Measurements from ENCODE around the gene CLPSL2. TPM values are rescaled to one million over a fixed set of nuclear protein-coding genes. Genes with fewer than 3 reads are reported as not detected.

CLPSL2 gene
- total RNA-seq, 2 donors from 2014 or later, result not detected

DNA sequence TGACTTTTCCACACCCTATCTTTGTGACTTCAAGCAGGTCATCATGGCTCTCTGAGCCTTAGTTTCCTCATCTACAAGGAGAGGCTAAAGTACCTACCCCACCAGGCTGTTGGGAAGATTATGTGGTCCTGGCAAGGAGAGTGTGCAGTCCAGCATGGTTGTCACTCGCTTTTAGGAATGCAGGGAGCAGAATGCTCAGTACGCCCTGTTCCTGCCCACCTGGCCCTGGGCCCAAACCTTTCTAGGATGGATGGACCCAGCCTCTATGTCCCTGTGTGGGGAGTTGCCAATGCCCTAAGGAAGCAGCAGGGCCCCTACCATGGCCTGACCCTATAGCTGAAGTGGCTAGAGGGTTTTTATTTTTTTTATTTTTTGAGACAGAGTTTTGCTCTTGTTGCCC lies 2.0 kb downstream of the CLPSL2 start:
- DNase-seq, result no peak
- no peak for ATAC-seq
- intact Hi-C loops (cut with DNase I, micrococcal nuclease), result no loop called here

GRCh38 chr6:35780719-35781118 lies 4.3 kb downstream of the CLPSL2 start, which contains the start of gene CLPSL1:
CLPSL1 (plus strand) TSS chr6:35781019; CDS start chr6:35781111, 92 bp downstream.
- intact Hi-C loops (cut with DNase I, micrococcal nuclease), result no loop called here
- DNase-seq, result no peak
- ATAC-seq, result no peak

GRCh38 chr6:35781290-35781689 lies 4.9 kb downstream of the CLPSL2 start:
- intact Hi-C loops (cut with DNase I, micrococcal nuclease), result no loop called here
- DNase-seq (no peak), ATAC-seq (no peak)

- DNase-seq (no peak), ATAC-seq (no peak)
- intact Hi-C loops (cut with DNase I, micrococcal nuclease), result no loop called here
These were observed 6.0 kb downstream of the CLPSL2 start for GRCh38 chr6:35782424-35782823.

DNA sequence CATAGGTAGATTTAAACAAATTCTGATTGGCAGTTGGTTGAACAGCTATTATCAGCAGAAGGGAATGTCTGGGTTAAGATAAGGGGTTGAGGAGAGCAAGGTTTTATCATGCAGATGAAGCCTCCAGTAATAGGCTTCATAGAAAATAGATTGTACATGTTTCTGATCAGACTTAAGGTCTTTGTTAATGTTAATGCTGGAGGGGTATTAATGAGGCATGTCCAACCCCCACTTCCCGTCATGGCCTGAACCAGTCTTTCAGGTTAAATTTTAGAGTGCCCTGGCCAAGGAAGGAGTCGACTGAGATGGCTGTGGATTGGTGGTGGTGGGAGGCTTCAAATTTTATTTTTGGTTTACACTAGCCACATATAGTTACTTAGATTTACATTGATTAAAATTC lies 7.8 kb downstream of the CLPSL2 start:
- ATAC-seq, result no peak
- no peak for DNase-seq
- intact Hi-C loops (cut with DNase I, micrococcal nuclease), result no loop called here

- DNase-seq (no peak), ATAC-seq (no peak)
- intact Hi-C loops (cut with DNase I, micrococcal nuclease), result no loop called here
These were observed 9.9 kb downstream of the CLPSL2 start for GRCh38 chr6:35786272-35786671.

DNA sequence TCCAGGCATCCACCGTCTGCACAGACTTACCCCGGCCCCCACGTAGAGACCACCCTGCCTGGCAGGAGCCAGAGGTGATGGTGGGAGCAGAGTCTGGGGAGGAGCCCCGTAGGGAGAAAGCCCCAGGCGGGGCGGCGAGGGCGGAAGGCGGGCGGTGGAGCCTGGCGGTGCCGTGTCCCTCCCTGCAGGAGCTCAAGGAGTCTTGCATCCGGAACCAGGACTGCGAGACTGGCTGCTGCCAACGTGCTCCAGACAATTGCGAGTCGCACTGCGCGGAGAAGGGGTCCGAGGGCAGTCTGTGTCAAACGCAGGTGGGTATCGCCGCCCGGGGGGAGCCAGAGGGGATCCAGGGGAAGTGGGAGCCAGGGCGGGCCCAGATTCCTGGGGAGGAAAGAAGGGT lies 10.4 kb downstream of the CLPSL2 start:
- DNase-seq (no peak), ATAC-seq (no peak)
- intact Hi-C loops (cut with DNase I, micrococcal nuclease), result no loop called here

GRCh38 chr6:35787266-35788218 lies 11.1 kb downstream of the CLPSL2 start:
- intact Hi-C loops (cut with DNase I, micrococcal nuclease), result no loop called here
- ATAC-seq, result peak; percentile 20
- DNase-seq, result no peak

- no peak for DNase-seq
- no peak for ATAC-seq
- intact Hi-C loops (cut with DNase I, micrococcal nuclease), result no loop called here
These were observed 12.1 kb downstream of the CLPSL2 start for GRCh38 chr6:35788423-35788982.

GRCh38 chr6:35790683-35791082 lies 14.3 kb downstream of the CLPSL2 start:
- DNase-seq, result no peak
- no peak for ATAC-seq
- intact Hi-C loops (cut with DNase I, micrococcal nuclease), result no loop called here

DNA sequence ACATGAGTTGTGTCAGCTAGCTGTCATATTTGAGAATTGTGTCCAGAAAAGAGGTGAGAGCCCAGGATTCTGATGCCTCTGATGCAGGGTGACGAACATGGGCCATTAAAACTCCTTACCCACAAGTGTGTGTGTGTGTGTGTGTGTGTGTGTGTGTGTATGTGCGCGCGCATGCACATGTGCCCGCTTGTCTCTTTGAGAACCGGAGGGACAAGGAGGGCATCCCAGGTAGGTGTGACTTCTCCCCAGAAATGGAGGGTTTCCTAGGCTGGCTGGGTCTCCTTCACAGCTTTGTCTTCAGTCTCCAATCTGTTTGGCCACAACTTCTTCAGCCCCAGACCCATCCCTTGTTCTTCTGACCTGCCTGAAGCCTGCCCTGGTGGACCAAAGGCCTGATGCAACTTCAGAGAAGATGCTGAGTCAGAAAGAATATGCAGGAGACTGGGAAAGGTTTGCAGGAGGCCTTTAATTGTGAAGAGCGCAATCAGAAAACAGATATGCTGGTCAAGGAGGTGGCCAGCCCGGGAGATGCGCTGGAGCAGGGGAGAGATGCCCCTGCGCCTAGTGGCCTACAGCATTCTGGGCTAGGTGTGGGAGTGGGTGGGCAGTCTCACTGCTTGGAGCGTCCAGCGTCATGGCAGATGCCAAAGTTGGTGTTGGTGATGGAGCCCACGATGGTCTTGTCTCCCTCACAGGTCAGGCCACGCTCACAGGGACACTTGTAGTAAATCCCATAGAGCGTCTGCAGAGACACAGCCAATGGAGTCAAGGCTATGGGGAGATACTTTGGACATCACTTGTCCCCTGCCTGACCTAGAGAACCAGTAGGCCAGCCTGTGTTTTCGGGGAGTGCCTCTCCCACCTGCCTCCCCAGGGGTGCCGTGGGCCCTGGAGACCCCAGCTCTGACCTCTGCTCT lies 18.4 kb downstream of the CLPSL2 start:
- intact Hi-C loops (cut with DNase I, micrococcal nuclease), result no loop called here
- DNase-seq, result no peak
- no peak for ATAC-seq

- ATAC-seq (no peak), DNase-seq (no peak)
- intact Hi-C loops (cut with DNase I, micrococcal nuclease), result no loop called here
These were observed 19.2 kb downstream of the CLPSL2 start for GRCh38 chr6:35795453-35796071.

GRCh38 chr6:35796236-35796635 lies 19.8 kb downstream of the CLPSL2 start:
- no peak for ATAC-seq

DNA sequence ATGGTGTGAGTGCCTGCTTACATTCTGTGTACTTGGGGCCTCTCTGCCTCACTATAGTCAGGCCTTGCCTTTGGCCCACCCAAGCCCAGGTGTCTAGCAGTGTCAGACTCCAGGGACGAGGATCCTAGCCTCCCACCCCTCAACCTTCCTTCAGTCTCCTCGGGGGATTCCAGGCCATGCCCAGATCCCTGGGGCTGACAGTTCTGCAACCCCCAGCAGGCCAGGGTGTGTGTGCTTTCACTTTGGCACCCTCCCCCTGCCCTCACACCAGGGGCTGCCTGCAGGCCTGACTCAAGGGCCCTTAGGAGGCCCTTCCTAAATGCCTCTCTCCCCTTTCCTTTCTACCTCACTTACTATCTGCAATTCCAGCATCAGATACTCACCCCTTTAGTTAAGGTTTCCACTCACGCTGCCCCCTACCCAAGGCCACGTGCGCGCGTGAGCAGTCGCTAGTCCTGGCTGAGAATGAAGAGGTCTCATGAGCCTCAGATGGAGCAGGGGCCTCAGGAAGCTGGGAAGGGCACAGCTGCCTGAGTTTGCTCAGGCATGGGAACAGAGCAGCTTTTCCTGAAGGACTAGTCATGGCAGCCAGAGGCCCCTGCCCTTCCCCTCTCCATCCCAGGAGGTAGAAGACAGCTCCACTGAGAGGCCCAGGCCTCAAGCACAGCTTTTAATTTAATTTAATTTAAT lies 21.6 kb downstream of the CLPSL2 start:
- intact Hi-C loops (cut with DNase I, micrococcal nuclease), result no loop called here
- DNase-seq, result no peak
- ATAC-seq, result no peak

More at GRCh38 chr6:35796236-35796635, 19.8 kb downstream of the CLPSL2 start:
- no peak for DNase-seq
- intact Hi-C loops (cut with DNase I, micrococcal nuclease), result no loop called here

DNA sequence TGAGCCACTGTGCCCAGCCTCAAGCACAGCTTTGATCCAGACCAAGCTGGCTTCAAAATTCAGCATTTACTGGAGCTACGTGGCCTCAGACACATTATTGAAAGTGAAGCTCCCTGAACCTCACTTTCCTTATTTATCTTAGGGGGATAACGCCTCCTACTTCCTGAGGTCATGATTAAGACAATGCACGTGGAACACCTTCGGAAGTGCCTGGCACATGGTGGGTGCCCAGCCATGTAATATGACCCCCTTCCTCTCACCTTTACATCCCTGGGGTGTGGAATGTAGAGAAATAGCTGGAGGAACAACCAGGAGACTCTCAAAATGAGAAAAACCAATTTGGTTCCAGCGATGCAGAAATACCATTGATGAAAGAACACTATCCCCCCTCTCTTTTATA lies 22.3 kb downstream of the CLPSL2 start:
- intact Hi-C loops (cut with DNase I, micrococcal nuclease), result no loop called here
- DNase-seq (no peak), ATAC-seq (no peak)

GRCh38 chr6:35801148-35801547 lies 24.8 kb downstream of the CLPSL2 start:
- DNase-seq, result no peak
- no peak for ATAC-seq
- intact Hi-C loops (cut with DNase I, micrococcal nuclease), result no loop called here

DNA sequence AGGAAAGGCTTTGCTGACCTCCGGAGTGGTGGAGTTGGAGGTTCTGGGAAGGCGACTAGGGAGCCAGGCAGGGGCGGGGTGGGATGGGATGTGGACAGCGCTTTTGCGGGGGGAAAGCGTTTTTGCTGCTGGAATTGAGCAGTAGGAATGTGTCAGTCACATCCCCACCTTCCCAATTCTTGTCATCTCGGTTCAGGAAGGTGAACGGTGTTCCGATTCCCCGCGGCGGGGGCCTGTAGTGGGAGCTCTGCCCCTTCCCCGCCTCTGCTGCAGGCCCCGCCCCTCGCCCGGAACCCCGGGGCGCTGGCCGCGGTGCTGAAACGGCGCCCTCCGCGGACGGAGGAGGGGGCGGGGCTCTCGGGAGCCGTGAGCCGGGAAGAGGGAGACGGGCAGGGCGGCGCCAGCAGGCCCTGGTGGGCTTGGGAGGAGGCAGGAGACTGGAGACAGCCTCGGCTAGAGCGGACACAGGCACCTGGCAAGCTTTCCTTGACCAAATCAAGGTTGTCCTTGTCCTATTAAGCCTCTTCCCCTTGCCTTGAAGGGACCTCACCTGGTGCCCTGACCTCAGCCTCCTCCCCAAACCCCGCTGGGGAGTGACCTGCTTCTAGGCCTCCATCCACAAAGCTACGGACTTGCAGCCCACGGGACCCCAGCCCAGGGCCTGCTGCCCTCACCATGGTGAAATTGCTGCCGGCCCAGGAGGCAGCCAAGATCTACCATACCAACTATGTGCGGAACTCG lies 28.8 kb downstream of the CLPSL2 start, which contains the start of gene LHFPL5:
Gene LHFPL5 (plus strand): TSS at position 357 of the 741 bp plus-strand sequence. CDS start 319 bp downstream, at position 676.
- ATAC-seq, result peak; percentile 94
- intact Hi-C loops (cut with DNase I, micrococcal nuclease), result no loop called here
- peak in 1 of 2 donors; percentile 53 for DNase-seq

- DNase-seq (no peak), ATAC-seq (no peak)
- intact Hi-C loops (cut with DNase I, micrococcal nuclease), result no loop called here
These were observed 32.3 kb downstream of the CLPSL2 start for GRCh38 chr6:35808688-35809087.

All from left colon (tissue), 2 donors.